ENCODE results near the gene PTPRN2. TPM values are rescaled to one million over a fixed set of nuclear protein-coding genes. Genes with fewer than 3 reads are reported as not detected.

PTPRN2 gene
- total RNA-seq, 1 experiment from 2014 or later, result 2.1 TPM

DNA sequence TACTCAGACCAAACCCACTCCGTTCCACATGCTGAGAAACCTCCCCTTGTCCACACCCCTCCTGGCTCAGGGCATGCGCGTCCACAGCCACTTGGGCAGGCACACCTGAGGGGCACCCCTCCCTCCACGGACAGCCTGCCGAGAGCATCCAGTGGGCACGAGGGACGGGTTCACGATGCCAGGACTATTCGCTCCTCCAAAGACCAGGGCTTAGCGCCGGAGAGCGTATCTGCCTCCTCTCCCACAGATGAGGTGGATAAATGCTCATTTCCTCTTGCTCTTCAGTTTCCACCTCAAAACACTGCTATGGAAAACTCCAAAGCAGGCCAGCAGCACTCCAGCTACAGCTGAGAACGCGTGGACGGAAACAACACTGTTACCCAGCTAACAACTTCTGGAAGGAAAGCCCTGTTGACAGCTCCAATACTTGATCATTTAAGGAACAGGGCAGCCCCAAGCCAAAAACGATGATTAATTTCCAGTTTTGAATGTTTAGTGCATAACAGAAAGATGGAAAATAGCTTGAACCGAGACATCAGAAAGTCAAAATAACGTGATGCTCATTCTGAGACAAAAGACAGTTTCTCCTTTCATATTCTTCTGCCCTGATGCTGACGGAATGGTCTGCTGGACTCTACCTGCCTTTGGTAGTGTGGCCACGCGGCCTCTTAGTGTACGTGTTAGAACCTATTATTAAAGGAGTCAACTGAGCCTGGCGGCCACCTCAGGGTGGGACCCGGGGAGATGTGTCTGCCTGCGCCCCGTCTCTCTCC is 1046.1 kb downstream of the PTPRN2 start:
- no TSS peak for BruUV-seq (replicated peaks)
- H3K79me2 ChIP-seq (ENCODE audit: insufficient read depth, low read length), result no peaks in the 10 kb centered on the region
- TF ChIP-seq SRF (IDR thresholded peaks at IDR 0.05; ENCODE audit: low read depth) (no peak), POLR2AphosphoS5 (IDR thresholded peaks at IDR 0.05; ENCODE audit: low read depth, low read length) (no peak), EZH2 (IDR thresholded peaks at IDR 0.05) (no peak), CEBPB (IDR thresholded peaks at IDR 0.05; ENCODE audit: low read depth) (no peak), SIN3A (IDR thresholded peaks at IDR 0.05; ENCODE audit: low read depth) (no peak), ZFX (IDR thresholded peaks at IDR 0.05) (no peak), ELF1 (IDR thresholded peaks at IDR 0.05; ENCODE audit: borderline replicate concordance, low read depth) (no peak), JUND (IDR thresholded peaks at IDR 0.05) (no peak), FOSL1 (IDR thresholded peaks at IDR 0.05; ENCODE audit: low read depth) (no peak)
- TF ChIP-seq, protein P1, sequence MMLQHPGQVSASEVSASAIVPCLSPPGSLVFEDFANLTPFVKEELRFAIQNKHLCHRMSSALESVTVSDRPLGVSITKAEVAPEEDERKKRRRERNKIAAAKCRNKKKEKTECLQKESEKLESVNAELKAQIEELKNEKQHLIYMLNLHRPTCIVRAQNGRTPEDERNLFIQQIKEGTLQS (IDR thresholded peaks at IDR 0.05), result no peak
- TF ChIP-seq, protein P2, sequence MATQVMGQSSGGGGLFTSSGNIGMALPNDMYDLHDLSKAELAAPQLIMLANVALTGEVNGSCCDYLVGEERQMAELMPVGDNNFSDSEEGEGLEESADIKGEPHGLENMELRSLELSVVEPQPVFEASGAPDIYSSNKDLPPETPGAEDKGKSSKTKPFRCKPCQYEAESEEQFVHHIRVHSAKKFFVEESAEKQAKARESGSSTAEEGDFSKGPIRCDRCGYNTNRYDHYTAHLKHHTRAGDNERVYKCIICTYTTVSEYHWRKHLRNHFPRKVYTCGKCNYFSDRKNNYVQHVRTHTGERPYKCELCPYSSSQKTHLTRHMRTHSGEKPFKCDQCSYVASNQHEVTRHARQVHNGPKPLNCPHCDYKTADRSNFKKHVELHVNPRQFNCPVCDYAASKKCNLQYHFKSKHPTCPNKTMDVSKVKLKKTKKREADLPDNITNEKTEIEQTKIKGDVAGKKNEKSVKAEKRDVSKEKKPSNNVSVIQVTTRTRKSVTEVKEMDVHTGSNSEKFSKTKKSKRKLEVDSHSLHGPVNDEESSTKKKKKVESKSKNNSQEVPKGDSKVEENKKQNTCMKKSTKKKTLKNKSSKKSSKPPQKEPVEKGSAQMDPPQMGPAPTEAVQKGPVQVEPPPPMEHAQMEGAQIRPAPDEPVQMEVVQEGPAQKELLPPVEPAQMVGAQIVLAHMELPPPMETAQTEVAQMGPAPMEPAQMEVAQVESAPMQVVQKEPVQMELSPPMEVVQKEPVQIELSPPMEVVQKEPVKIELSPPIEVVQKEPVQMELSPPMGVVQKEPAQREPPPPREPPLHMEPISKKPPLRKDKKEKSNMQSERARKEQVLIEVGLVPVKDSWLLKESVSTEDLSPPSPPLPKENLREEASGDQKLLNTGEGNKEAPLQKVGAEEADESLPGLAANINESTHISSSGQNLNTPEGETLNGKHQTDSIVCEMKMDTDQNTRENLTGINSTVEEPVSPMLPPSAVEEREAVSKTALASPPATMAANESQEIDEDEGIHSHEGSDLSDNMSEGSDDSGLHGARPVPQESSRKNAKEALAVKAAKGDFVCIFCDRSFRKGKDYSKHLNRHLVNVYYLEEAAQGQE (IDR thresholded peaks at IDR 0.05; ENCODE audit: low read depth), result no peak
- TF ChIP-seq, protein P3, sequence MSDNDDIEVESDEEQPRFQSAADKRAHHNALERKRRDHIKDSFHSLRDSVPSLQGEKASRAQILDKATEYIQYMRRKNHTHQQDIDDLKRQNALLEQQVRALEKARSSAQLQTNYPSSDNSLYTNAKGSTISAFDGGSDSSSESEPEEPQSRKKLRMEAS (IDR thresholded peaks at IDR 0.05), result no peak
- ChIA-PET POLR2A (no interaction called here), RAD21 (ENCODE audit: low non-redundant PET in 1 of 2, low total read pairs in 2 of 2, uncharacterized antibody in 2 of 2, unreplicated experiment in 2 of 2) (no interaction called here), CTCF (no interaction called here)
- no peak overlapping the region for H3K9ac ChIP-seq (ENCODE audit: low read length)
- intact Hi-C loops (cut with micrococcal nuclease), result no loop called here
- H3K9me3 ChIP-seq (ENCODE audit: control insufficient read depth in 1 of 2, insufficient read depth in 1 of 2, low read depth in 1 of 2, low read length in 2 of 2), result no peaks in the 10 kb centered on the region
- no peak overlapping the region for H3K4me3 ChIP-seq (replicated peaks in 1 of 2; ENCODE audit: low read depth in 1 of 2, low read length in 2 of 2)
- H3K36me3 ChIP-seq (ENCODE audit: control insufficient read depth in 1 of 2, insufficient read depth in 2 of 2, low read length in 2 of 2), result no peaks in the 10 kb centered on the region
- no peaks in the 10 kb centered on the region for H3K27me3 ChIP-seq (ENCODE audit: insufficient read depth, low read length)
- H3K4me1 ChIP-seq (ENCODE audit: control insufficient read depth in 1 of 2, insufficient read depth in 2 of 2, low read length in 2 of 2), result no peaks in the 10 kb centered on the region
- no peak overlapping the region for H3K27ac ChIP-seq (ENCODE audit: low read depth, low read length)
- no peak for DNase-seq (ENCODE audit: low read depth, low spot score)
- no peaks in the 10 kb centered on the region for H3K9me2 ChIP-seq (ENCODE audit: insufficient read depth)
- H2AFZ ChIP-seq (ENCODE audit: low read depth, low read length, poor library complexity, severe bottlenecking), result no peak overlapping the region
- no peaks in the 10 kb centered on the region for H4K20me1 ChIP-seq (ENCODE audit: insufficient read depth)
- ATAC-seq, result no peak
- no peak overlapping the region for H3K4me2 ChIP-seq (ENCODE audit: low read length)
